CD4-positive, alpha-beta memory T cell (primary cell): ENCODE data around the gene C19orf47. TPM values are rescaled to one million over a fixed set of nuclear protein-coding genes. Genes with fewer than 3 reads are reported as not detected.
A peak's percentile ranks its signal among the peaks of the same experiment; 100 is the strongest.

Experiments
- CTCF ChIA-PET: fragments of 350-600 bp; sonication (Branson Sonifier 250); formaldehyde crosslinking; loops from one replicate; lab custom pipeline; 2021; ENCODE audit warnings: inconsistent platforms; ENCODE audit not compliant: partially characterized antibody; lab: Charles Lee
- POLR2A ChIA-PET: fragments of 350-600 bp; sonication (Branson Sonifier 250); formaldehyde crosslinking; loops from one replicate; lab custom pipeline; 2021; ENCODE audit not compliant: partially characterized antibody; lab: Charles Lee
- DNase-seq, 5 donors: peaks; one replicate each; pipeline versions ENCODE4 v3.0.0 to v3.0.0-alpha.2; 2020 to 2022; ENCODE audit warnings: mixed read lengths in 1 of 5
- H3K27ac ChIP-seq: one replicate; pipeline ENCODE4 v1.7.0; 2013; ENCODE audit warnings: low read depth, low read length
- H3K27me3 ChIP-seq: 2 replicates; pipeline ENCODE4 v1.7.0; 2013; ENCODE audit warnings: mild to moderate bottlenecking, low read length, moderate library complexity; ENCODE audit not compliant: insufficient read depth
- H3K36me3 ChIP-seq: 2 replicates; pipeline ENCODE4 v1.7.0; 2013; ENCODE audit warnings: mild to moderate bottlenecking, low read length, moderate library complexity; ENCODE audit not compliant: insufficient read depth
- H3K4me1 ChIP-seq: 2 replicates; pipeline ENCODE4 v1.7.0; 2013; ENCODE audit warnings: mild to moderate bottlenecking, low read length, moderate library complexity; ENCODE audit not compliant: insufficient read depth
- H3K4me3 ChIP-seq, 2 donors: one replicate each; pipeline ENCODE4 v1.7.0; 2013; ENCODE audit warnings: low read length in 2 of 2, mild to moderate bottlenecking in 1 of 2
- H3K9me3 ChIP-seq, 2 donors: one replicate each; pipeline ENCODE4 v1.7.0; 2013; ENCODE audit warnings: low read length in 2 of 2, control low read depth in 1 of 2; ENCODE audit not compliant: control insufficient read depth in 1 of 2
- H3K27ac Mint-ChIP-seq, 7 donors: one replicate each; pipeline ENCODE4 v1.8.0; 2020 to 2021; ENCODE audit warnings: mixed read lengths in 7 of 7, mild to moderate bottlenecking in 6 of 7, inconsistent platforms in 3 of 7, moderate library complexity in 3 of 7
- H3K27me3 Mint-ChIP-seq, 2 donors: one replicate each; pipeline ENCODE4 v1.8.0; 2020 to 2021; ENCODE audit warnings: mixed read lengths in 2 of 2
- H3K36me3 Mint-ChIP-seq, 2 donors: one replicate each; pipeline ENCODE4 v1.8.0; 2020 to 2021; ENCODE audit warnings: mixed read lengths in 2 of 2, inconsistent platforms in 1 of 2, mild to moderate bottlenecking in 1 of 2
- H3K4me1 Mint-ChIP-seq, 4 donors: one replicate each; pipeline ENCODE4 v1.8.0; 2020 to 2021; ENCODE audit warnings: mixed read lengths in 4 of 4, mild to moderate bottlenecking in 1 of 4
- H3K4me3 Mint-ChIP-seq, 8 donors: one replicate each; pipeline ENCODE4 v1.8.0; 2020 to 2021; ENCODE audit warnings: mixed read lengths in 8 of 8, mild to moderate bottlenecking in 7 of 8, moderate library complexity in 6 of 8, inconsistent platforms in 3 of 8
- H3K9me3 Mint-ChIP-seq, 8 donors: one replicate each; pipeline ENCODE4 v1.8.0; 2020 to 2021; ENCODE audit warnings: mixed read lengths in 8 of 8, mild to moderate bottlenecking in 5 of 8, inconsistent platforms in 3 of 8, moderate library complexity in 1 of 8
- intact Hi-C: fragments of 100-400 bp; cut with micrococcal nuclease; formaldehyde crosslinking; loops from one replicate; pipeline ENCODE4 v1.15.1; 2023
- polyA plus RNA-seq, 2 donors: library from polyadenylated mRNA; unstranded; fragments of 300-500 nt; fragmentation: Illumina TruSeq; gene quantifications; one replicate each; pipeline ENCODE4 v1.2.3, GENCODE V29; 2021
- total RNA-seq, 2 experiments: library from RNA; stranded (reverse); gene quantifications; one replicate each; pipeline ENCODE4 v1.2.3, GENCODE V29; 2021

C19orf47 gene
- total and polyA plus RNA-seq, 4 experiments from 2014 or later = 10.0 to 17.7 (median 12.2) TPM

DNA sequence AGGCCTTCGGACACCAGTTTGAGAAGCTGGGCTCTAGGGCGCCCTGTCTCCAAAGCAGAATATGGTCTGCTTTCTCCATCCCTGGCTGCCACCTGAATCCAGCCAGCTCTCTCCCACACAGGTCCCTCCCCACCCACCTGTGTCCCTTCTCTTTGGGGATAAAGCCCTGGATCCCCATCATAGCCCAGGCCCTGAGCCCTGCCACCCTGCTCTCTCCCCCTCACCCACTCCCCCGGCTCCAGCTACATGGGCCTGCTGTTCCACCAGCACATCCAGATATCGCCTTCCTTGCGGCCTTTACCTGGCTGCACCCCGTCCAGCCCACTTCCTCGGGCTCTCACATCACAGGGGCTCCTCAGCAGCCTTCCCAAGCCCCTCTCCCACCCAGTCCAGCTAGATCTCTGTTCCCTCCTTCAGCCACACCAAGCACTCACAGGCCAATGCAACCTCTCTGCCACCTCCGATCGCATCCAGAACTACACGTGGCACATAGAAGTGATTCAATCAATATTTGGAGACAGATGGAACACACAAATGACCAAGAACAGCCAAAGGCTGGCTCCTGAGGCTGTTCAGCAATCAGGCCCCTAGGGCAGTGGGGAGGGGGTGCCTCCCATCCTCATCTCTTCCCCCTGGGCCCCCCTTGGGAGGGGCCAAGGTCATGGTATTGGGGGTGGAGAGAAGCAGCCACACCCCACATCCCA, 70.7 kb downstream of the C19orf47 start:
- POLR2A ChIA-PET = no interaction called here
- Mint-ChIP-seq H3K36me3 (peaks cover 5 to 21% of the 10 kb centered on the region in 2 donors), H3K9me3 (no peaks in the 10 kb centered on the region), H3K4me3 (peak overlapping the region in 3 of 8 donors; percentile 13 to 71 (median 30)), H3K27me3 (no peaks in the 10 kb centered on the region), H3K27ac (peak overlapping the region in 6 of 7 donors; percentile 18 to 67 (median 34)), H3K4me1 (peaks cover 42 to 86% (median 62%) of the 10 kb centered on the region in 4 donors)
- no peaks in the 10 kb centered on the region for H3K27me3 ChIP-seq
- no peaks in the 10 kb centered on the region for H3K36me3 ChIP-seq
- H3K4me1 ChIP-seq = peaks cover 76% of the 10 kb centered on the region
- no peak overlapping the region for H3K27ac ChIP-seq
- no peaks in the 10 kb centered on the region for H3K9me3 ChIP-seq
- intact Hi-C loops = no loop called here
- CTCF ChIA-PET = interaction anchor here (0.9 to 2.0 kb wide), 2 partner anchors 28 to 143 kb away, joined by 4 to 5 read pairs; no protein-coding TSS in a partner anchor
- H3K4me3 ChIP-seq = no peak overlapping the region
- no peak for DNase-seq

- DNase-seq = peak in 4 of 5 donors; percentile 9 to 27 (median 14)
- Histone ChIP-seq H3K27ac (no peak overlapping the region), H3K4me1 (peaks cover 58% of the 10 kb centered on the region), H3K4me3 (no peak overlapping the region), H3K9me3 (no peaks in the 10 kb centered on the region), H3K27me3 (no peaks in the 10 kb centered on the region), H3K36me3 (no peaks in the 10 kb centered on the region)
- H3K27ac Mint-ChIP-seq = peak overlapping the region; percentile 27 to 86 (median 70)
- H3K36me3 Mint-ChIP-seq = peaks cover 5 to 32% of the 10 kb centered on the region in 2 donors
- peak overlapping the region; percentile 34 to 74 (median 64) for H3K4me3 Mint-ChIP-seq
- H3K4me1 Mint-ChIP-seq = peaks cover 44 to 78% (median 52%) of the 10 kb centered on the region in 4 donors
- ChIA-PET POLR2A (no interaction called here), CTCF (no interaction called here)
- H3K9me3 Mint-ChIP-seq = no peaks in the 10 kb centered on the region
- intact Hi-C loops = no loop called here
- H3K27me3 Mint-ChIP-seq = no peaks in the 10 kb centered on the region
Observed at GRCh38 chr19:40274585-40275544, 73.3 kb downstream of the C19orf47 start.

DNA sequence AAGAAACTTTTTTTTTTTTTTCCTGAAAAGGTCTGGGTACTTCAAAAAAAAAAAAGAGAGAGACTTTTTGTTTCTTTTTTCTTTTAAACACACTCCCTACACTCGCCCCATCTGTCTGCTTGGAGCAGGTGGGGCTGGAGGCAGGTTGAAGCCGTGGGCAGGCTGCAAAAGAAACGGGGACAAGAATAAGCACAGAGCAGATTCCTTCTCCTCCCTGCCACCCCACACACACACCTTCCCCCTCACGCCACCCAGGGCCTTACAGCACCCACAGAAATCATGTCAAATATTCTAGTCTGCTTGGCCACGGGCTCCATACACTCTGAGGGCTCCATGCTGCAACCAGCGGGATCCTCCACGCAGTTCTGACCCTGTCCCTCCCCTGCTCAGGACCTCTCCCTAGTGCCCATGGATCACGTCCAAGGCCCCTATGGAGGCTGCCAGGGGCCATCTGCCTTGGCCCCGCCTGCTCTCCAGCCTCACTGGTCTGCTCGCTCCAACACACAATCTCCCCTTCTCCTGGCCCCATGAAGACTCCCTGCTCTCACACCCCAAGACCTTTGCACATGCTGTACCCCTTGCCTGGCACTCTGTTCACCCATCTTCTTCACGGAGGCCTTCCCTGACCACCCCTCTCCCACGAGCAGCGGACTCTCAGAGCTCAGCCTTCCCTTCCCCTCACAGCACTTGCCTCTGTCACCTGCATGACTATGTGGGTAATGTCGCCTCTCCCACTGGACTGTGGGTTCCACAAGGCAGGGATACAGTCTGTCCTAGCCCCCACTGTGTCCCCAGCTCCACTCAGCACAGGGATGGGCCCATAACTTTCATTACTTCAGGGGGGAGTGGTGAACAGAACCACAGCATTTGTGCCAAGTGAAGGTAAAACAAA, 74.5 kb downstream of the C19orf47 start:
- intact Hi-C loops = no loop called here
- Histone ChIP-seq H3K36me3 (no peaks in the 10 kb centered on the region), H3K4me3 (no peak overlapping the region), H3K27ac (no peak overlapping the region), H3K27me3 (no peaks in the 10 kb centered on the region), H3K9me3 (no peaks in the 10 kb centered on the region), H3K4me1 (peaks cover 47% of the 10 kb centered on the region)
- no peak for DNase-seq
- Mint-ChIP-seq H3K4me1 (peaks cover 49 to 83% (median 57%) of the 10 kb centered on the region in 4 donors), H3K4me3 (peak overlapping the region in 6 of 8 donors; percentile 22 to 67 (median 54)), H3K27me3 (no peaks in the 10 kb centered on the region), H3K36me3 (peaks cover 5 to 41% of the 10 kb centered on the region in 2 donors), H3K9me3 (no peaks in the 10 kb centered on the region), H3K27ac (peak overlapping the region in 5 of 7 donors; percentile 16 to 81 (median 54))
- POLR2A ChIA-PET = no interaction called here
- CTCF ChIA-PET = no interaction called here

- H3K4me1 Mint-ChIP-seq = peaks cover 44 to 72% (median 50%) of the 10 kb centered on the region in 4 donors
- no peak overlapping the region for H3K27ac ChIP-seq
- no peaks in the 10 kb centered on the region for H3K27me3 Mint-ChIP-seq
- no peak for DNase-seq
- intact Hi-C loops = no loop called here
- POLR2A ChIA-PET = no interaction called here
- no peak overlapping the region for H3K4me3 Mint-ChIP-seq
- no peaks in the 10 kb centered on the region for H3K9me3 Mint-ChIP-seq
- H3K36me3 ChIP-seq = no peaks in the 10 kb centered on the region
- H3K4me1 ChIP-seq = peaks cover 33% of the 10 kb centered on the region
- H3K27ac Mint-ChIP-seq = peak overlapping the region in 1 of 7 donors; percentile 18
- H3K9me3 ChIP-seq = no peaks in the 10 kb centered on the region
- CTCF ChIA-PET = interaction anchor here (0.6 kb wide), 1 partner anchor 19 kb away, joined by 4 read pairs; no protein-coding TSS in a partner anchor
- no peak overlapping the region for H3K4me3 ChIP-seq
- no peaks in the 10 kb centered on the region for H3K27me3 ChIP-seq
- H3K36me3 Mint-ChIP-seq = peaks cover 7 to 42% of the 10 kb centered on the region in 2 donors
Observed at GRCh38 chr19:40272261-40272660, 75.9 kb downstream of the C19orf47 start.

- H3K27ac ChIP-seq = no peak overlapping the region
- no peaks in the 10 kb centered on the region for H3K27me3 Mint-ChIP-seq
- peaks cover 9 to 46% of the 10 kb centered on the region in 2 donors for H3K36me3 Mint-ChIP-seq
- H3K36me3 ChIP-seq = no peaks in the 10 kb centered on the region
- no peak for DNase-seq
- no peaks in the 10 kb centered on the region for H3K27me3 ChIP-seq
- H3K4me1 Mint-ChIP-seq = peaks cover 40 to 72% (median 50%) of the 10 kb centered on the region in 4 donors
- no peak overlapping the region for H3K4me3 Mint-ChIP-seq
- intact Hi-C loops = no loop called here
- ChIA-PET CTCF (interaction anchor here (0.6 kb wide), 1 partner anchor 20 kb away, joined by 4 read pairs; no protein-coding TSS in a partner anchor), POLR2A (no interaction called here)
- H3K4me1 ChIP-seq = peaks cover 33% of the 10 kb centered on the region
- no peaks in the 10 kb centered on the region for H3K9me3 ChIP-seq
- H3K27ac Mint-ChIP-seq = peak overlapping the region in 1 of 7 donors; percentile 18
- H3K4me3 ChIP-seq = no peak overlapping the region
- no peaks in the 10 kb centered on the region for H3K9me3 Mint-ChIP-seq
Observed at GRCh38 chr19:40271706-40272105, 76.5 kb downstream of the C19orf47 start.

GRCh38 chr19:40270362-40271089, 77.7 kb downstream of the C19orf47 start:
- peaks cover 38 to 62% (median 50%) of the 10 kb centered on the region in 4 donors for H3K4me1 Mint-ChIP-seq
- H3K36me3 Mint-ChIP-seq = peaks cover 9 to 50% of the 10 kb centered on the region in 2 donors
- H3K27me3 Mint-ChIP-seq = no peaks in the 10 kb centered on the region
- no peak overlapping the region for H3K4me3 Mint-ChIP-seq
- ChIA-PET POLR2A (interaction anchor here (0.6 kb wide), 1 partner anchor 9 kb away, joined by 3 read pairs; no protein-coding TSS in a partner anchor), CTCF (no interaction called here)
- H3K27ac ChIP-seq = no peak overlapping the region
- H3K27me3 ChIP-seq = no peaks in the 10 kb centered on the region
- no peaks in the 10 kb centered on the region for H3K36me3 ChIP-seq
- H3K9me3 ChIP-seq = no peaks in the 10 kb centered on the region
- intact Hi-C loops = no loop called here
- H3K4me3 ChIP-seq = no peak overlapping the region
- DNase-seq = no peak
- no peak overlapping the region for H3K27ac Mint-ChIP-seq
- peaks cover 29% of the 10 kb centered on the region for H3K4me1 ChIP-seq
- no peaks in the 10 kb centered on the region for H3K9me3 Mint-ChIP-seq
